ENCODE data around the gene RTL1.
A peak's percentile ranks its signal among the peaks of the same experiment; 100 is the strongest.

Gene RTL1

GRCh38 chr14:100837805-100838350, 65.6 kb downstream of the RTL1 start:
- no peak for DNase-seq
- H3K27me3 ChIP-seq = no peaks in the 10 kb centered on the region
- peaks cover 34% of the 10 kb centered on the region for H3K4me1 ChIP-seq
- H3K36me3 ChIP-seq = peaks cover 100% of the 10 kb centered on the region
- H3K9me3 ChIP-seq = no peaks in the 10 kb centered on the region
- no peak overlapping the region for H3K4me3 ChIP-seq (ENCODE audit: low read depth, low read length)
- TF ChIP-seq CTCF (IDR thresholded peaks at IDR 0.05; ENCODE audit: low read depth, low read length) = no peak

DNA sequence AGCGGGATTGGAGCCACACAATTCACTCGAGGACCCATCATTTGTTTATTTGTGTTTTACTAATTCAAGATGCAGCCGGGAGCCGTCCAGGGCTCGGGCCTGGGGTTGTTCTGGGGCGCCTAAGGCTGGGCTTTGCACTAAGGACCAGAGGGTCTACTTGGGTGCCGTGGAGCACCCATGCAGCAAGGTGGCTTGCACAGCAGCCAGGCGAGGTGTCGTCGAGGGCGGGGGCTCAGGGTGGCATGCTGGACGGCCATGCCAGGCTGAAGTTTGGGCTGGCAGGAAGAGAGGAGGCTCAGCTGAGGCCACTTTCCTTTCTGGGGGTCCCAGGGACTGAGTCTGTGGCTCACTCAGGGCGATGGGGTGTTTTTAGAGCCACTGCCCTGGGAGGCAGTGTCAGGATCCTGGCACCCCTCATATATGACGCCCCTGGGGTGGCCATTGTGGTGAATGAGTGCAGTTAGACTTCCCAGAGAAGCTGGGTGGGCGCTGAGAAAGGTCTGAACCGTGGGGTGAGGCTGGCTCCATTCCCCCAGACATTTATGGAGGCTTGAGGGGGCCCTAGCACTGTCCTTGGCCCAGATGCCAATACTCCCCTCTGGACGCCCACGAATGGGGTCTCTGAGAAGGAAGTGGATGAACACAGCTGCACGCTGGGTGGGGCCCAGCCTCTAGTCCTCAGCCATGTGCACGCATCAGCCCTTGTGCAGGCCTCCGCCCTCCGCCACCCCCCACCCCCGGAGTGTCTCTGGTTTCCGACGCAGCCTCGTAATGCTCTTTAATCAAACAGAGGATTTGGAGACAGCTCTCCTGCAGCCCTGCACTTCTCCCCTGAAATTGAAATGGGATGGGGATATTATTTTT, 66.3 kb downstream of the RTL1 start:
- no peak for TF ChIP-seq CTCF (IDR thresholded peaks at IDR 0.05; ENCODE audit: low read depth, low read length)
- H3K9me3 ChIP-seq = no peaks in the 10 kb centered on the region
- DNase-seq = no peak
- peaks cover 100% of the 10 kb centered on the region for H3K36me3 ChIP-seq
- no peaks in the 10 kb centered on the region for H3K27me3 ChIP-seq
- no peak overlapping the region for H3K4me3 ChIP-seq (ENCODE audit: low read depth, low read length)
- peaks cover 26% of the 10 kb centered on the region for H3K4me1 ChIP-seq

DNA sequence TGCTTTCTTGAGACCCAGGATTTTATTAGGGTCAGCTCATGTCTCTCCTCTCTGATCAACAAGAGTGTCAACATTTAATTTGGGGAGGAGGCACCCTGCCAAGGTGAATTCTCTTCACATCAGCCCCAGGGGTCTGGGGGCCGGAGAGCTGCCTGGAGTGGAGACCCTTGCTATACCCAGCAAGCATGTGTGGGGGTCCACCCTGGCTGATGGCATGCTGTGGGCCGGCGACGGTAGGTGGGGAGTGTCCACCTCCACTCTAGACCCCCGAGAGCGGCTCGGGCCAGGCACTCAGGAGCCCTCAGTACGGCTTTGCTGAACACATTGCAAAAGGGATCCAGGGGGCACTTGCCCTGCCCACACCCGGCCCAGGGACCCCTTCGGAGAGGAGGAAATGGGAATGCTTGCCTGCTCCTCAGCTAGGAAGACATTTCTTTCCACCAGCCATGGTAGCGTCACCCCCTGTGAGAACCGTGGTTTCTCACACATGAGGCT, 67.2 kb downstream of the RTL1 start:
- Histone ChIP-seq H3K4me1 (peaks cover 25% of the 10 kb centered on the region), H3K9me3 (no peaks in the 10 kb centered on the region), H3K27me3 (no peaks in the 10 kb centered on the region), H3K4me3 (ENCODE audit: low read depth, low read length) (no peak overlapping the region), H3K36me3 (peaks cover 100% of the 10 kb centered on the region)
- no peak for DNase-seq
- no peak for TF ChIP-seq CTCF (IDR thresholded peaks at IDR 0.05; ENCODE audit: low read depth, low read length)

DNA sequence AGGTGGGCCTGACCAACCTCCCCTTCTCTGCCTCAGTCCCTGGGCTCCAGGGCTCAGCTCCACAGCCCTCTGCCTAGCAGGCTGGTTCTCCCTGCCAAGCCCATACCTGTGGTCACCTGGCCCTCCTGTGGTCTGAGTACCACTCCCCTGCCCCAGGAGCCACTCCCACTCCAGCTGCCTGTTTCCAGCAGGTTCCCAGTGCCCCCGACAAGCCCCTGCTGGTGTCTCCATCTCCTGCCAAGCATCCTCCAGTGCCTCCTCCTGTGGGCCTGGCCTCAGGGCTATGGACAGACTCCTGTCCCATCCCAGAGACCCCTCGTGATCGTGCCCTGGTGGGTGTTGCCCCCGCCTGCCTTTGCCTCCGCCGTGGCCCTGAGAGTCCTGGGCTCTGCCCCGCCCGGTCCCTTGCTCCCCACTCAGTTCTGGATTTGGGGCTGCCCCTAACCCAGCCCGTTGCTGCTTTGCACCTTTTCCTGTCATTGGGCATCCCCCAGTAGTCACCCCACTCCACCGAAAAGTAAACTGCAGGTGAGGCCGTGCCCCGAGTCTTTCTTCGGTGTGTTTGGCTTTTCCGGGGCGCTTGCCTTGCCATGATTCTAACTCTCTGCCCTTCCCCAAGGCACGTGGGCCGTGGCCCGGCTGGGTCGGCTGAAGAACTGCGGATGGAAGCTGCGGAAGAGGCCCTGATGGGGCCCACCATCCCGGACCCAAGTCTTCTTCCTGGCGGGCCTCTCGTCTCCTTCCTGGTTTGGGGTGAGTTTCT, 67.8 kb downstream of the RTL1 start:
- Histone ChIP-seq H3K36me3 (peaks cover 100% of the 10 kb centered on the region), H3K9me3 (no peaks in the 10 kb centered on the region), H3K4me1 (peaks cover 31% of the 10 kb centered on the region), H3K27me3 (no peaks in the 10 kb centered on the region), H3K4me3 (ENCODE audit: low read depth, low read length) (no peak overlapping the region)
- DNase-seq = no peak
- no peak for TF ChIP-seq CTCF (IDR thresholded peaks at IDR 0.05; ENCODE audit: low read depth, low read length)

DNA sequence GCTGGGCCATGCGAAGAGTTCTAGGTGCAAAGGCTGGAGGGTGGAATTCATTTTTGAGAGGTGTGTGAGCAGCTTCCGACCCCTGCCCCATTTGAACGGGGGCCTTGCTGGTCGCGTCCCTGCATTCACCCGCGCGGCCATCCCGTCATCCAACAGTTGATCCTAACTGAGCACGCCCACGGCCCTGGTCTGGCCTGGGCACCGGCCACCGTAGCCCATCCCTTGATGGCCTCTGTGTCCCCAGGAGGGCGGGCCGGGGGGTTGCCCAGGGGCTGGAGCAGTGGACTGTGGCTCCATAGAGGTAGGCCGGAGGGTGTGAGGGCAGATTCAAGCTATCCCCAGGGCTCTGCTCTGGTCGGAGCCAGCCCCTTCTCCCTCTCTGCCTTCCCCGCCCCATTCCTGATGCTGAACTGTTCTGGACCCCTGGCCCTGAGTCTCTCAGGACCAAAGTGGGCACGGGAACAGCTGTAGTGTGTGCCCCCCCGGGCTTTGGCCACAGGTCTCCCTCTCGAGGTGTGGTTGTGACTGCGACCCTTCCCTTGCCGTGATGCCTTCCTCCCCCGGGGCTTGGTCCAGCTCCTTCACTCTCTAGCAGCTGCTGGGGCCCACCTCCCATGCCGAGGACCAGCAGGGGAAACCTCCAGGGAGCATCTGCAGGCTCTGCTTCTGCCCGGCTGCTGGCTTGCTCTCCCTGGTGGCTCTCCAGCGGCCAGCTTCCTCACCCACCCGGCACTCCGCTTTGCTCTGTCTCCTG, 68.6 kb downstream of the RTL1 start:
- H3K9me3 ChIP-seq = no peaks in the 10 kb centered on the region
- H3K4me1 ChIP-seq = peaks cover 39% of the 10 kb centered on the region
- DNase-seq = peak; percentile 75
- no peaks in the 10 kb centered on the region for H3K27me3 ChIP-seq
- H3K4me3 ChIP-seq (ENCODE audit: low read depth, low read length) = no peak overlapping the region
- TF ChIP-seq CTCF (IDR thresholded peaks at IDR 0.05; ENCODE audit: low read depth, low read length) = no peak
- H3K36me3 ChIP-seq = peaks cover 100% of the 10 kb centered on the region

Data from BE2C (cell line).